ENCODE data around the gene B4GALNT4.
"Not testable (repeated sequence)": the region's sequence is repeated elsewhere in the genome, so short reads cannot be mapped to it uniquely, and the experiment has no call there.

B4GALNT4 gene

DNA sequence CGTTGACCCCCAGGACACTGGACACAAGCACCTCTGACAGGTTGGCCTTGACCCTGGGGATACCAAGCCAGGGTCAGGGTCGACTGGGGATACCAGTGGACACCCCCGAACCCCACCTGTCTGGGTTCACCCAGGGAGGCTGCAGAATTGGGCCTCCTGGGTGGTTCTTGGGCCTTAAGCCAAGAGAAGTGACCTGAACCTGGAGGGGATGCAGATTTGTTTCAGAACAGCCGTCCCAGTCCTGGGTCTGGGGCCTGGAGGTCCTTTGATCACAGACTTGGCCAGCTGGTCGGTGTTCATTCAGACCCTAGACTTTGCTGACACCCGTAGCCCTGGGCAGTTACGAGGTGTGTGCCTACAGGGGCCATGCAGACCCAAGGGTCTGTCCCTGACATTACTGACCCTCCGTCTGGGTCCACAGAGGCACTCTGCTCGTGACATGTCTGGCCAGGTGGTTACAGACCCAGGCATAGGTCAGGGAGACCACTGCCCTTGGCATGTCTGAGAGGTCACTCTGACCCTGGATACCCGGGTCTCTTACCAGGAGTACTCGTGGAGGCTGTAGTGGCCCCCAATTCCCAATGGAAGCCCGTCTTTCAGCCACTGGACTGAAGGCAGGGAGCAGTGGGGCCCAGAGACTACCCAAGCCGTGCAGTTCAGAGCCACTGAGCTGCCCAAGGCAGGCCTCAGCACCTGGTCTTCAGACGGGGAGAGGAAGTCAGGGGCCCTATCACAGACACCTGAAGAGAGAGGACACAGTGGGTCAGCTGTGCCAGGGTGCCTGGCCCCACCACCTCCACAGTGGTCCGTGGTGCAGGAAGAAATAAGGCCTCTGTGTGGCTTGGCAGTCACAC is 39.1 kb downstream of the B4GALNT4 start:
- Histone ChIP-seq H3K9me3 (ENCODE audit: control insufficient read depth in 5 of 5, low read length in 5 of 5) (no peaks in the 10 kb centered on the region), H3K4me1 (ENCODE audit: control insufficient read depth in 5 of 5, insufficient read depth in 5 of 5, low read length in 5 of 5) (peaks cover 2 to 27% (median 26%) of the 10 kb centered on the region in 5 donors), H3K27ac (ENCODE audit: low read depth, low read length) (no peak overlapping the region), H3K4me3 (ENCODE audit: low read depth in 1 of 5, low read length in 5 of 5) (no peak overlapping the region), H3K27me3 (ENCODE audit: control insufficient read depth in 5 of 5, insufficient read depth in 4 of 5, low read length in 5 of 5) (peaks cover 0 to 3% (median 0%) of the 10 kb centered on the region in 5 donors), H3K36me3 (ENCODE audit: control insufficient read depth in 5 of 5, insufficient read depth in 5 of 5, low read length in 5 of 5) (no peaks in the 10 kb centered on the region), H3K9ac (ENCODE audit: low read length in 5 of 5) (no peak overlapping the region)

GRCh38 chr11:409008-409599 is 39.8 kb downstream of the B4GALNT4 start:
- Histone ChIP-seq H3K27me3 (ENCODE audit: control insufficient read depth in 5 of 5, insufficient read depth in 4 of 5, low read length in 5 of 5) (peaks cover 0 to 3% (median 0%) of the 10 kb centered on the region in 5 donors), H3K9me3 (ENCODE audit: control insufficient read depth in 5 of 5, low read length in 5 of 5) (no peaks in the 10 kb centered on the region), H3K4me3 (ENCODE audit: low read depth in 1 of 5, low read length in 5 of 5) (no peak overlapping the region), H3K9ac (ENCODE audit: low read length in 5 of 5) (no peak overlapping the region), H3K27ac (ENCODE audit: low read depth, low read length) (no peak overlapping the region), H3K4me1 (ENCODE audit: control insufficient read depth in 5 of 5, insufficient read depth in 5 of 5, low read length in 5 of 5) (peaks cover 2 to 33% (median 32%) of the 10 kb centered on the region in 5 donors), H3K36me3 (ENCODE audit: control insufficient read depth in 5 of 5, insufficient read depth in 5 of 5, low read length in 5 of 5) (no peaks in the 10 kb centered on the region)

GRCh38 chr11:409600-410483 is 40.5 kb downstream of the B4GALNT4 start:
- no peak overlapping the region for H3K9ac ChIP-seq (ENCODE audit: low read length in 5 of 5)
- H3K36me3 ChIP-seq (ENCODE audit: control insufficient read depth in 5 of 5, insufficient read depth in 5 of 5, low read length in 5 of 5), result no peaks in the 10 kb centered on the region
- H3K27ac ChIP-seq (ENCODE audit: low read depth, low read length), result no peak overlapping the region
- H3K4me1 ChIP-seq (ENCODE audit: control insufficient read depth in 5 of 5, insufficient read depth in 5 of 5, low read length in 5 of 5), result peaks cover 2 to 40% (median 39%) of the 10 kb centered on the region in 5 donors
- H3K4me3 ChIP-seq (ENCODE audit: low read depth in 1 of 5, low read length in 5 of 5), result no peak overlapping the region
- peaks cover 0 to 6% (median 3%) of the 10 kb centered on the region in 5 donors for H3K27me3 ChIP-seq (ENCODE audit: control insufficient read depth in 5 of 5, insufficient read depth in 4 of 5, low read length in 5 of 5)
- H3K9me3 ChIP-seq (ENCODE audit: control insufficient read depth in 5 of 5, low read length in 5 of 5), result no peaks in the 10 kb centered on the region

- not testable (repeated sequence) for H3K27ac ChIP-seq (ENCODE audit: low read depth, low read length); H3K36me3 ChIP-seq (ENCODE audit: control insufficient read depth in 5 of 5, insufficient read depth in 5 of 5, low read length in 5 of 5); H3K27me3 ChIP-seq (ENCODE audit: control insufficient read depth in 5 of 5, insufficient read depth in 4 of 5, low read length in 5 of 5); H3K4me3 ChIP-seq (ENCODE audit: low read depth in 1 of 5, low read length in 5 of 5); H3K9me3 ChIP-seq (ENCODE audit: control insufficient read depth in 5 of 5, low read length in 5 of 5); H3K9ac ChIP-seq (ENCODE audit: low read length in 5 of 5)
- H3K4me1 ChIP-seq (ENCODE audit: control insufficient read depth in 5 of 5, insufficient read depth in 5 of 5, low read length in 5 of 5), result peaks cover under 1 to 40% (median 37%) of the 10 kb centered on the region in 5 donors
Measured at GRCh38 chr11:410711-411110, 41.4 kb downstream of the B4GALNT4 start.

GRCh38 chr11:411520-411919 is 42.2 kb downstream of the B4GALNT4 start:
- H3K9me3 ChIP-seq (ENCODE audit: control insufficient read depth in 5 of 5, low read length in 5 of 5); H3K9ac ChIP-seq (ENCODE audit: low read length in 5 of 5); H3K36me3 ChIP-seq (ENCODE audit: control insufficient read depth in 5 of 5, insufficient read depth in 5 of 5, low read length in 5 of 5); H3K27ac ChIP-seq (ENCODE audit: low read depth, low read length); H3K4me3 ChIP-seq (ENCODE audit: low read depth in 1 of 5, low read length in 5 of 5): not testable (repeated sequence)
- H3K4me1 ChIP-seq (ENCODE audit: control insufficient read depth in 5 of 5, insufficient read depth in 5 of 5, low read length in 5 of 5), result peaks cover 0 to 40% (median 37%) of the 10 kb centered on the region in 5 donors
- H3K27me3 ChIP-seq (ENCODE audit: control insufficient read depth in 5 of 5, insufficient read depth in 4 of 5, low read length in 5 of 5), result peaks cover 3 to 17% (median 6%) of the 10 kb centered on the region in 5 donors

DNA sequence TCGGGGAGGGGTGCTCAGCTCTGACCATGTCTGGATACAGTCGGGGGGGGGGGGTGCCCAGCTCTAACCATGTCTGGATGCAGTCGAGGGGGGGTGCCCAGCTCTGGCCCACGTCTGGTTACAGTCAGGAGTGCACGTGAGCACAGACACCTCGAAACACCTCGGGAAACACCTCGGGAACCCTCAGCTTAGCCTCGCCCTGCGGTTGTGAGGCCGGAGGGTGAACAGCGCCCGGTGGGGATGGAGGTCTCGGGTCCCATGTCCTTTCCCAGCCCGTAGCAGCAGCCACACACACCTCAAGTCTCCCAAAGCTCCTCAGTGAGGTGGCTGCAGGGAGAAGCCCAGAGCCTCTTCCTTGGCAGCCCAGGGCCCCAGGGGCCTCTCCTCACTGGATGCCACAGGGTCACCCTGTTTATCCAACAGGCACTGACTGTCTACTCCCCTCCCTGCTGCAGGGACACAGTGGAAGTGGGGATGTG is 43.4 kb downstream of the B4GALNT4 start:
- Histone ChIP-seq H3K36me3 (ENCODE audit: control insufficient read depth in 5 of 5, insufficient read depth in 5 of 5, low read length in 5 of 5) (no peaks in the 10 kb centered on the region), H3K27me3 (ENCODE audit: control insufficient read depth in 5 of 5, insufficient read depth in 4 of 5, low read length in 5 of 5) (peaks cover 3 to 27% (median 6%) of the 10 kb centered on the region in 5 donors), H3K9ac (ENCODE audit: low read length in 5 of 5) (peak overlapping the region in 1 of 5 donors; percentile 23), H3K27ac (ENCODE audit: low read depth, low read length) (no peak overlapping the region), H3K9me3 (ENCODE audit: control insufficient read depth in 5 of 5, low read length in 5 of 5) (no peaks in the 10 kb centered on the region), H3K4me3 (ENCODE audit: low read depth in 1 of 5, low read length in 5 of 5) (no peak overlapping the region), H3K4me1 (ENCODE audit: control insufficient read depth in 5 of 5, insufficient read depth in 5 of 5, low read length in 5 of 5) (peaks cover 0 to 43% (median 34%) of the 10 kb centered on the region in 5 donors)

- Histone ChIP-seq H3K27ac (ENCODE audit: low read depth, low read length) (no peak overlapping the region), H3K4me3 (ENCODE audit: low read depth in 1 of 5, low read length in 5 of 5) (peak overlapping the region in 2 of 5 donors; percentile 29 to 68), H3K36me3 (ENCODE audit: control insufficient read depth in 5 of 5, insufficient read depth in 5 of 5, low read length in 5 of 5) (no peaks in the 10 kb centered on the region), H3K27me3 (ENCODE audit: control insufficient read depth in 5 of 5, insufficient read depth in 4 of 5, low read length in 5 of 5) (peaks cover 6 to 31% (median 9%) of the 10 kb centered on the region in 5 donors), H3K9me3 (ENCODE audit: control insufficient read depth in 5 of 5, low read length in 5 of 5) (no peaks in the 10 kb centered on the region), H3K4me1 (ENCODE audit: control insufficient read depth in 5 of 5, insufficient read depth in 5 of 5, low read length in 5 of 5) (peaks cover 0 to 44% (median 34%) of the 10 kb centered on the region in 5 donors), H3K9ac (ENCODE audit: low read length in 5 of 5) (peak overlapping the region in 1 of 5 donors; percentile 23)
Measured at GRCh38 chr11:413120-414081, 44.1 kb downstream of the B4GALNT4 start.

DNA sequence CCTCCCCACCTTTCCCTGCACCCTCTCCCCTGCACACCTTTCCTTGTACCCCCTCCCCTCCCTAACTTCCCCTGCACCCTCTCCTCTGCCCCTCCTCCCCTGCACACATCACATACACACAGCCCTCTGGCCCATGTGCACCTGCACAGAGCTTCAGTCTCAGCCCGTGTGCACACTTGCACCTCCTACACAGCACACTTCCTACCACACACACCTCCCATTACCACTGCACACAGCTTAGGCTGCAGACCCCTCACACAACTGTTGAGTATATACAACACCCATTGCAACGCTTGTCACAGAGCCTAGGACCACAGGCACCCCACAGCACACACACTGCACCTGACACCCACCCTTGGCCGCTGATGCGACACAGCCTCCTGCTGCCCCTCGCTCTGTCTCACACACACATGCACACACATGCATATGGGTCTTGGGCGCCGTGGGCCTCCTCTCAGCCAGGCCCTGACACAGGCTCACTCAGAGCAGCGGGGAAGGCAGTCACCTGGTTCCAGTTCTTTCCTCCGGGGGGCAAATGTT is 45.1 kb downstream of the B4GALNT4 start:
- Histone ChIP-seq H3K27ac (ENCODE audit: low read depth, low read length) (no peak overlapping the region), H3K4me1 (ENCODE audit: control insufficient read depth in 5 of 5, insufficient read depth in 5 of 5, low read length in 5 of 5) (peaks cover 0 to 44% (median 30%) of the 10 kb centered on the region in 5 donors), H3K27me3 (ENCODE audit: control insufficient read depth in 5 of 5, insufficient read depth in 4 of 5, low read length in 5 of 5) (peaks cover 9 to 34% (median 11%) of the 10 kb centered on the region in 5 donors), H3K9ac (ENCODE audit: low read length in 5 of 5) (peak overlapping the region in 1 of 5 donors; percentile 66), H3K9me3 (ENCODE audit: control insufficient read depth in 5 of 5, low read length in 5 of 5) (no peaks in the 10 kb centered on the region), H3K36me3 (ENCODE audit: control insufficient read depth in 5 of 5, insufficient read depth in 5 of 5, low read length in 5 of 5) (no peaks in the 10 kb centered on the region), H3K4me3 (ENCODE audit: low read depth in 1 of 5, low read length in 5 of 5) (peak overlapping the region; percentile 15 to 82 (median 65))
